Measurements from ENCODE around the gene CTAGE1. TPM values are rescaled to one million over a fixed set of nuclear protein-coding genes. Genes with fewer than 3 reads are reported as not detected.

The CTAGE1 gene
- total RNA-seq, 1 donor from 2014 or later, result not detected

DNA sequence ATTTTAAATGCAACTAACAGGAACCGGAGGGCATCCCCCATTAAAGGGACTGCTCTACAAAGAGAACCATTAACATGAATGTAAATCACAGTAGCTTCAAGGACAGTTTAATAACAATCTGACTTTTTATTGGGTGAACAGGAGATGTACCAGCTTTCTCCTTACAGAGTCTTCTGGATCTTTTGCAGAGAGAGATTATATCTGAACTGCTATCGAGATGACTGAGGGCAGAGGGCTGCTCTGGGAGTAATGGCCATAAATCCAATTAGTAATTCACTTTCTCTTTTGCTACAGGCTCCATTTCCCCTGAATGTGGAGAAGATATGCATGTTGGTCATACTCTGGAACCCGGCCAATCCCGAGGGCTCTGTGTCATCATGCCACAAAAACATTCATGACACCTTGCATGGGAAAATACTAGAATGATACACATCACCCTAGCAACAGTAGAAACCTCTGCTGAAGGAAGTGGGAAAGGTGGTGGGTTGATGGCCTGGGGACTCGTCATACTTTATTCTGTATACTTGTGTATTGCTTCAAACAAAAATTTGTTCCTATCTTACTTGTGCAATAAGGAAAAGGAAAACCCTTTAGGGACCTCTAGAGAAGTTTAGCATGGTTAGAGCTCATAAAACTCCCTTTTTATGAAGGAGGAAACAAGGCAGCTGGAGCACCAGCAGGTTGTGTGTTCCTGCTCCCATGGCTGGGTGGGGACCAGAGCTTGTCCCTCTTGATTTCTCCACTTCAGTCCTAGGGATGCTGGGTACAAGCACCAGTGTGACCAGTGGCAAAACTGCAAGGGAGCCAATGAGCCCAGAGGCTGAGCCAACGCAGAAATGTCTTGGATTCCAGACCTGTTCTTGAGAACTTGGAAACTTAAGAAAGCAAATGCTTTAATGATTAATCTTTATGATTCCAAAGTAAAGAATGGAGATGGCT lies 26.0 kb downstream of the CTAGE1 start:
- Histone ChIP-seq H3K4me3 (no peak overlapping the region), H3K4me1 (no peaks in the 10 kb centered on the region), H3K27ac (no peak overlapping the region), H3K36me3 (no peaks in the 10 kb centered on the region), H3K9me3 (no peaks in the 10 kb centered on the region), H3K27me3 (ENCODE audit: low read depth) (no peaks in the 10 kb centered on the region)
- DNase-seq (no peak), ATAC-seq (peak in 1 of 2 donors; percentile 35)
- no peak for TF ChIP-seq CTCF (IDR thresholded peaks at IDR 0.05)
- intact Hi-C loops (cut with DNase I), result no loop called here

GRCh38 chr18:22387787-22388186 lies 29.9 kb downstream of the CTAGE1 start:
- ATAC-seq, result no peak
- DNase-seq, result no peak
- no peaks in the 10 kb centered on the region for H3K27me3 ChIP-seq (ENCODE audit: low read depth)
- no peaks in the 10 kb centered on the region for H3K9me3 ChIP-seq
- H3K4me1 ChIP-seq, result no peaks in the 10 kb centered on the region
- TF ChIP-seq CTCF (IDR thresholded peaks at IDR 0.05), result no peak
- no peak overlapping the region for H3K4me3 ChIP-seq
- no peaks in the 10 kb centered on the region for H3K36me3 ChIP-seq
- intact Hi-C loops (cut with DNase I), result no loop called here
- H3K27ac ChIP-seq, result no peak overlapping the region

DNA sequence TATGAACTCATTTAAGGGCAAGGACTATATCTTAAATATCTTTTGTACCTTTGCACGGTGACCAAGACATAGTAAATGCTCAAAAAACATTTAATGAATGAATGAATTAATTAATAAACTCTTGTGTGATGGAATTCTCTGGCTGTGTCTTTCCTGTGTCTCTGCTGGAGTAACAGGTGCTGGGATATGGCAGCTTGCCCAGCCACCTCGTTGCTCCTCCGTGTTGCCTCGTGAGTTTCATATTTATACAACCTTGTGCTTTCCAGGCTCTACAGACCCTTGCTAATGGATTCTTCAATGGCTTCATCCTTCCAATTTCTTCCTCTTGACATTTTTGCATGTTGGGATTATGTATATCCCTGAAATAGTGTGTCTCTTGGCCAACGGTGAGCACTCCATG lies 30.4 kb downstream of the CTAGE1 start:
- no peak for DNase-seq
- Histone ChIP-seq H3K36me3 (no peaks in the 10 kb centered on the region), H3K27ac (no peak overlapping the region), H3K4me3 (no peak overlapping the region), H3K27me3 (ENCODE audit: low read depth) (no peaks in the 10 kb centered on the region), H3K9me3 (no peaks in the 10 kb centered on the region), H3K4me1 (no peaks in the 10 kb centered on the region)
- intact Hi-C loops (cut with DNase I), result no loop called here
- no peak for TF ChIP-seq CTCF (IDR thresholded peaks at IDR 0.05)
- no peak for ATAC-seq

- ATAC-seq, result no peak
- H3K4me3 ChIP-seq, result no peak overlapping the region
- TF ChIP-seq CTCF (IDR thresholded peaks at IDR 0.05), result no peak
- H3K27me3 ChIP-seq (ENCODE audit: low read depth), result no peaks in the 10 kb centered on the region
- intact Hi-C loops (cut with DNase I), result no loop called here
- H3K9me3 ChIP-seq, result no peaks in the 10 kb centered on the region
- no peak overlapping the region for H3K27ac ChIP-seq
- no peaks in the 10 kb centered on the region for H3K36me3 ChIP-seq
- no peak for DNase-seq
- no peaks in the 10 kb centered on the region for H3K4me1 ChIP-seq
These were observed 32.0 kb downstream of the CTAGE1 start for GRCh38 chr18:22385718-22386117.

GRCh38 chr18:22378672-22379282 lies 38.9 kb downstream of the CTAGE1 start:
- Histone ChIP-seq H3K4me1 (no peaks in the 10 kb centered on the region), H3K27ac (no peak overlapping the region), H3K36me3 (no peaks in the 10 kb centered on the region), H3K4me3 (no peak overlapping the region), H3K27me3 (ENCODE audit: low read depth) (no peaks in the 10 kb centered on the region), H3K9me3 (no peaks in the 10 kb centered on the region)
- ATAC-seq, result peak; percentile 73 to 86
- no peak for DNase-seq
- intact Hi-C loops (cut with DNase I), result no loop called here
- peak; percentile 60 for TF ChIP-seq CTCF (IDR thresholded peaks at IDR 0.05)

Data from lower lobe of right lung (tissue), 2 donors.